Mucosa of descending colon (tissue), 3 donors: ENCODE results near the gene PNMA8C. TPM values are rescaled to one million over a fixed set of nuclear protein-coding genes. Genes with fewer than 3 reads are reported as not detected.

Source experiments
- ATAC-seq: fragments of 200-7000 bp; cut with Tn5 transposase; one replicate; pipeline ENCODE4 v1.9.1; 2020; ENCODE audit warnings: mild to moderate bottlenecking, moderate library complexity
- DNase-seq, 3 donors: peaks; one replicate each; pipeline ENCODE4 v3.0.0-alpha.2; 2020
- H3K36me3 ChIP-seq: fragments of 200-600 bp; one replicate; pipeline ENCODE4 v1.8.0; 2021; ENCODE audit warnings: low read depth, mild to moderate bottlenecking
- H3K4me1 ChIP-seq: fragments of 200-600 bp; one replicate; pipeline ENCODE4 v1.8.0; 2021; ENCODE audit warnings: low read depth, mild to moderate bottlenecking
- H3K4me3 ChIP-seq: fragments of 200-600 bp; one replicate; pipeline ENCODE4 v1.8.0; 2021; ENCODE audit warnings: mild to moderate bottlenecking
- H3K9me3 ChIP-seq: fragments of 200-600 bp; one replicate; pipeline ENCODE4 v1.8.0; 2021; ENCODE audit warnings: mild to moderate bottlenecking
- intact Hi-C, 2 donors: fragments of 100-400 bp; cut with DNase I in 1 of 2; cut with micrococcal nuclease in 1 of 2; formaldehyde crosslinking; loops; one replicate each; pipeline versions ENCODE4 v1.11.0 to v1.11.1; 2022; cut with DNase I, micrococcal nuclease
- long read RNA-seq, 2 donors: library from polyadenylated mRNA; unstranded; transcript quantifications; one replicate each; pipeline ENCODE4 v2.0.0, GENCODE V29; 2019 to 2021
- total RNA-seq, 3 donors: library from RNA; stranded (reverse); fragmentation: NEBNext Ultra II Directional in 2 of 3; extraction: Animal tissue kit (Norgen Biotek cat#: 25700) in 2 of 3; gene quantifications; one replicate each; pipeline versions ENCODE4 v1.2.1 to v1.2.4, GENCODE V29; 2021 to 2023
- TF ChIP-seq, protein P1 (sequence below): fragments of 200-600 bp; IDR thresholded peaks from one replicate; pipeline ENCODE4 v1.8.0; 2022; ENCODE audit warnings: antibody characterized with exemption, mild to moderate bottlenecking
- donor health status: DM: no; HTN: no; CAD: no; lungs with moderate emphysema.
- donor health status: DM: no; HTN: no; CAD: no.
- donor health status: DM: no; HTN: yes; CAD: no.

The PNMA8C gene
- under 1 TPM in 1 of 3 donors, not detected in 2; 0.57 TPM for total RNA-seq
- long read RNA-seq, donor 1 = 0 reads
- long read RNA-seq, donor 2 = 0 reads

DNA sequence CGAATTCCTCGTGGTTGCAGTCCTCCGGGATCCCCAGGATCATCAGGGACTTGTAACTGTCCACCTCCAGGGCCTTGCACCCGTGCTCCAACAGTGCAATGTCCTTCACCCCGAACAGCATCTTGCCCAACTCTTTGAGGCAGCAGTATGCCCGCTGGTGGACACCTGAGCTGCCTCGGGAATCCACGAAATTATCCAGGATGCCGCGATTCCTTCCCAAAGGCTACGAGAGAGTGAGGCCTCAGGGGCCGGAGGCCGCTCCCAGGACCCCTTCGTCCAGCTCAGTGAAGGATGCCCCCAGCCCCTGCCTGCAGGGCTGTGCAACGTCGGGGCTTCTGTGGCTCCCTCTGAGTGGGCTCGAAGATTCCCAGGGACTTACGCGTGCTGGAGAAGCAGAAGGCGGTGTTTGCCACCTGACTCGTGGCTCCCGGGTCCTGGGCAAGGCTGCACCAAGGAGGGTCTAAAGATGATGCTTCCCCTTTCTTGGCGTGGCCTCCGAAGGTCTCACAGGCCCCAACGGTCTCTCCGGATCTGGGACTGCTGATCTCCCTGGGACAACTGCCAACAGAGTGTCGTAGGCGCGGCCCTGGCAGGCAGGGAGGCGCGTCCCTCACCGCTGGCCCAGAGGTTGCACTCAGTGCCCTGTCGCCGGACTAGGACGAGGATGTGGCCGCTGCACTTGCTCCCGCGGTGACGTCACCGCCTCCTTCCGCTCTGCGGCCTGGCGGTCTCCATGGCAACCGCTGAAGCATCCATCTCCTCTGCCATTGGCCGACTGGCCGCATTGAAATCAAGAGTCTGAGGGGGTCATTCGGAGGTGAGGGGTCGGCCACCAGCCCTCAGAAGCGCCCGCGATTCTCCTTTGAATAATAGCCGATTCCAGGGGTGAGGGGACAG lies at the start of gene PNMA8C:
Gene PNMA8C, minus strand, starts transcription at position 698 of the 897 bp plus-strand sequence. Its CDS starts 577 bp downstream, at position 121.
- peak; percentile 40 to 81 (median 58) for DNase-seq
- H3K36me3 ChIP-seq = no peaks in the 10 kb centered on the region
- H3K4me3 ChIP-seq = no peak within 1 kb of the TSS
- TF ChIP-seq, protein P1, sequence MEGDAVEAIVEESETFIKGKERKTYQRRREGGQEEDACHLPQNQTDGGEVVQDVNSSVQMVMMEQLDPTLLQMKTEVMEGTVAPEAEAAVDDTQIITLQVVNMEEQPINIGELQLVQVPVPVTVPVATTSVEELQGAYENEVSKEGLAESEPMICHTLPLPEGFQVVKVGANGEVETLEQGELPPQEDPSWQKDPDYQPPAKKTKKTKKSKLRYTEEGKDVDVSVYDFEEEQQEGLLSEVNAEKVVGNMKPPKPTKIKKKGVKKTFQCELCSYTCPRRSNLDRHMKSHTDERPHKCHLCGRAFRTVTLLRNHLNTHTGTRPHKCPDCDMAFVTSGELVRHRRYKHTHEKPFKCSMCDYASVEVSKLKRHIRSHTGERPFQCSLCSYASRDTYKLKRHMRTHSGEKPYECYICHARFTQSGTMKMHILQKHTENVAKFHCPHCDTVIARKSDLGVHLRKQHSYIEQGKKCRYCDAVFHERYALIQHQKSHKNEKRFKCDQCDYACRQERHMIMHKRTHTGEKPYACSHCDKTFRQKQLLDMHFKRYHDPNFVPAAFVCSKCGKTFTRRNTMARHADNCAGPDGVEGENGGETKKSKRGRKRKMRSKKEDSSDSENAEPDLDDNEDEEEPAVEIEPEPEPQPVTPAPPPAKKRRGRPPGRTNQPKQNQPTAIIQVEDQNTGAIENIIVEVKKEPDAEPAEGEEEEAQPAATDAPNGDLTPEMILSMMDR = no peak
- intact Hi-C loops = no loop called here
- H3K4me1 ChIP-seq = peaks cover 3% of the 10 kb centered on the region
- ATAC-seq = peak; percentile 72
- H3K9me3 ChIP-seq = no peaks in the 10 kb centered on the region

DNA sequence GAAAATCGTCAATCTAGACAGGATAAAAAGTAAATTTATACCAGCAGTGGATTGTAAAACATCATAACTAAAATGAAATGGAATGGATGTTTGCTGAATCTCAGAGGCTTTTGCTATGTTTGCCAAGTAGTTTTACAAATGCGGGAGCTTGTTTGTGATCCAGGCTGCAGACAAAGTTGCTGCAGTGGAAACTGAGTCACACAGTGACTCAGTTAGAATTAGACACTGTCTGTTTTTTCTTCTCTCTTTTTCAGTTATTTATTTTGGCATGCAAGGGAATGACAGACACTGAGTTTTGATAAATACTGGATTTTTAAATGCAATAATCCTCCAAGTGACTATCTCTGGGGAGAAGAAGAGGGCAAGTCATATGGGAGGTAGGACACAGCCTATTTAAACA lies 47.2 kb upstream of the PNMA8C start:
- no peaks in the 10 kb centered on the region for H3K4me1 ChIP-seq
- ATAC-seq = no peak
- H3K36me3 ChIP-seq = no peaks in the 10 kb centered on the region
- H3K9me3 ChIP-seq = no peaks in the 10 kb centered on the region
- H3K4me3 ChIP-seq = no peak overlapping the region
- TF ChIP-seq, protein P1 = no peak
- intact Hi-C loops = no loop called here
- no peak for DNase-seq

GRCh38 chr19:46474211-46474610 lies 45.5 kb upstream of the PNMA8C start:
- Histone ChIP-seq H3K4me1 (no peaks in the 10 kb centered on the region), H3K4me3 (no peak overlapping the region), H3K36me3 (no peaks in the 10 kb centered on the region), H3K9me3 (no peaks in the 10 kb centered on the region)
- TF ChIP-seq, protein P1 = no peak
- no peak for DNase-seq
- intact Hi-C loops = no loop called here
- no peak for ATAC-seq

DNA sequence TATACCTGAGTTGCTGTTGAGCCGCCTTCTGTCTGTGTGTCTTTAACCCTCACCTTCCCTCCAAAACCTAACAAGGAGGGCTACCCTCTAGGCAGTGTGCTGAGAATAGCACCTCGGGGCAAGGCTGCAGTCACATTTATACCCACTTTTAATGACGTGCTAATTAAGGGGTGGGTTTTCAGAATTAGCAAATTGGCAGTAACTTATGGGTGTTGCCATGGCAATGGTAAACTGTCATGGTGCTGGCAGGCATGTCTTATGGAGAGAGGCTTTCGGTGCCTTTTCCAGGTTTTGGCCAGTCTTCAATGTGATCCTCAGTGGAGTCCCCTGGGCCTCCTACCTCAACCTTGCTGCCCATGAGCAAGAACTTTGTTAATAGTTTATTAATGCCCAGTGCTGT lies 43.9 kb upstream of the PNMA8C start:
- ATAC-seq (no peak), DNase-seq (no peak)
- TF ChIP-seq, protein P1 = no peak
- intact Hi-C loops = no loop called here
- Histone ChIP-seq H3K4me1 (no peaks in the 10 kb centered on the region), H3K36me3 (no peaks in the 10 kb centered on the region), H3K4me3 (no peak overlapping the region), H3K9me3 (no peaks in the 10 kb centered on the region)

GRCh38 chr19:46471811-46472543 lies 43.2 kb upstream of the PNMA8C start:
- TF ChIP-seq, protein P1 = no peak
- intact Hi-C loops = no loop called here

More at GRCh38 chr19:46471811-46472543, 43.2 kb upstream of the PNMA8C start:
- Histone ChIP-seq H3K4me3 (no peak overlapping the region), H3K4me1 (no peaks in the 10 kb centered on the region), H3K9me3 (no peaks in the 10 kb centered on the region), H3K36me3 (no peaks in the 10 kb centered on the region)
- DNase-seq (no peak), ATAC-seq (no peak)
